ENCODE measurements around the gene AGK. TPM values are rescaled to one million over a fixed set of nuclear protein-coding genes. Genes with fewer than 3 reads are reported as not detected.

The AGK gene
- total and polyA plus RNA-seq, 2 experiments from 2014 or later, result 25.6 to 30.8 TPM

DNA sequence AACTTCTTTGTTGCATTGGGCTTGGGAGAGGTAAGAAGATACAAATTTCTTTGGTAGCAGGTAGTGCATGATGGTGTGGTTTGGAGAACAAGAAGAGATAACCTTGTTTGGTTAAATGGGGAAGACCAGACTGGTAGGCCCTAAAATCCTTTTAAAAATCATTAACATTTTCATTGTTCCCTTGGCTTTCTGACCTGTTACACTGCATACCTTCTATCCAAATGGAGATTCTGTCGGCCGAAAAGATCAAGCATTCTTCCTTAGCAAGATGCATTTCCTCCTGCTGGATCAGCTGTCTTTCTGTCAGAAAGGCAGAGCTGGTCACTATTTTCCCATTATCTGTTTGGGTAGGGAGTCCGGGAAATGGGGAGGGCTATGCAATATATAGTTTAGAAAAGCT lies 33.7 kb downstream of the AGK start:
- Histone ChIP-seq H3K27ac (no peak overlapping the region), H3K27me3 (no peaks in the 10 kb centered on the region), H3K36me3 (no peaks in the 10 kb centered on the region), H3K4me3 (no peak overlapping the region), H3K9me3 (ENCODE audit: low read depth) (no peaks in the 10 kb centered on the region), H3K4me1 (ENCODE audit: low read depth) (no peaks in the 10 kb centered on the region)
- DNase-seq (ENCODE audit: low read depth in 1 of 2, low spot score in 1 of 2), result no peak
- TF ChIP-seq, protein P1, sequence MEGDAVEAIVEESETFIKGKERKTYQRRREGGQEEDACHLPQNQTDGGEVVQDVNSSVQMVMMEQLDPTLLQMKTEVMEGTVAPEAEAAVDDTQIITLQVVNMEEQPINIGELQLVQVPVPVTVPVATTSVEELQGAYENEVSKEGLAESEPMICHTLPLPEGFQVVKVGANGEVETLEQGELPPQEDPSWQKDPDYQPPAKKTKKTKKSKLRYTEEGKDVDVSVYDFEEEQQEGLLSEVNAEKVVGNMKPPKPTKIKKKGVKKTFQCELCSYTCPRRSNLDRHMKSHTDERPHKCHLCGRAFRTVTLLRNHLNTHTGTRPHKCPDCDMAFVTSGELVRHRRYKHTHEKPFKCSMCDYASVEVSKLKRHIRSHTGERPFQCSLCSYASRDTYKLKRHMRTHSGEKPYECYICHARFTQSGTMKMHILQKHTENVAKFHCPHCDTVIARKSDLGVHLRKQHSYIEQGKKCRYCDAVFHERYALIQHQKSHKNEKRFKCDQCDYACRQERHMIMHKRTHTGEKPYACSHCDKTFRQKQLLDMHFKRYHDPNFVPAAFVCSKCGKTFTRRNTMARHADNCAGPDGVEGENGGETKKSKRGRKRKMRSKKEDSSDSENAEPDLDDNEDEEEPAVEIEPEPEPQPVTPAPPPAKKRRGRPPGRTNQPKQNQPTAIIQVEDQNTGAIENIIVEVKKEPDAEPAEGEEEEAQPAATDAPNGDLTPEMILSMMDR (IDR thresholded peaks at IDR 0.05; ENCODE audit: low read depth, low read length), result no peak

DNA sequence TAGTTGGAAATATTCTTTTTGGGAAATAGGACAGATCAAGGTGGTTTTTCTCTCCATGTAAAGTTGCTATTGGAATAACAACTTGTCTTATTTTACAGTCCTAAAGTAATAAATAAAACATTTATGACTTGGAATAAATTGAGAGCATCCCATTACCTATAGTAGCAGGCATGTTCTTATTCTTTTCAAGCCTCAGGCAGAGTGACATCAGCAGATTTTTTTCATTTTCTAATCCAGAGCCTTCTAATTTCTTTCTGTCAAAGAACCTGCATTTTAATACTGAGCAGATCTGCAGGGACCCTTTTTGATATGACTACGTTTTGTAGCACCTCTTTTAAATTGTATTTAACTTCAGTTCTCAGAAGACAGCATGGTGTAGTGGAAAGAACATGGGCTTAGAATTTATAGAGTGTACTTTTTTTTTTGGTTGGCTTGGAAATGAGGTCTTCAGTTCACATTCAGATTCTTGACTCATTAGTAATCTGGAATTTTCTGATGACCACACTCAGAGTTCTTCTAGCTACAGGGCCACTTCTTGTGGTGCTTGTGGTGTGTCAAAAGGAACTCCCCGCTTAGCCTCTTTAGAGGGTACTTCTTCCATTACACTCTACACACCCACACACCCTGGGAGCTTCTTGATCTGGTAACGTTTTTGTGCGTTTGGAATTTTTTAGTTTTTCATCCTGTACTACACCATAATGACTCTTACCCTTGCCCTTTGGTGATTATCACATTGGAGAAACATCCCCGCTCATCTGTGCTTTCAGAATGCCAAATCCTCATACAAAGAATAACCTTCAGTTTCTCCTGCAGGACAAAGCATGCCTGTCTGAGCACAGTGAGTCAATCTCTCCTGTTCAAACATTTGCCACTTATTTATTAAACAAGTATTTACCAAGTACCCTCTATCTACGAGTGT lies 34.6 kb downstream of the AGK start:
- H3K36me3 ChIP-seq, result no peaks in the 10 kb centered on the region
- no peak overlapping the region for H3K27ac ChIP-seq
- TF ChIP-seq, protein P1 (IDR thresholded peaks at IDR 0.05; ENCODE audit: low read depth, low read length), result no peak
- no peaks in the 10 kb centered on the region for H3K9me3 ChIP-seq (ENCODE audit: low read depth)
- no peak overlapping the region for H3K4me3 ChIP-seq
- peak in 1 of 2 donors; percentile 87 for DNase-seq (ENCODE audit: low read depth in 1 of 2, low spot score in 1 of 2)
- H3K4me1 ChIP-seq (ENCODE audit: low read depth), result no peaks in the 10 kb centered on the region
- H3K27me3 ChIP-seq, result no peaks in the 10 kb centered on the region

DNA sequence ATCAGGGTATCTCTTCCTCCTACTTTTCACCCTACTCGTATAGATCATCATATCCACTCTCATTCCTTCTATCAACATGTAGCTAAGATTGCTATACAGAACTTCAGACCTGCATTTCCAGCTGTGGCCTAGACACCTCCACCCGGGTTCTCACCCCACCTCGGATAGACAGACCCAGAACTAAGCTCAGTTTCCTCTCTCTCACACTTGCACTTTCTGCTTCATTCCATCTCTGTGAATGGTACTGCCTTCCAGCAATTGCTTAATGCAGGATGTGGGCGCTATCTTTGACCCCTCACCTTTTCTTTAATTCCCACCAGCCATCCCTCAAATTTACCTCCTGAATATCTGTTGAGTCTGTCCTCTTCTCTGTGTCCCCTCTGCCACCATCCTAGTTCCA lies 35.7 kb downstream of the AGK start:
- no peaks in the 10 kb centered on the region for H3K4me1 ChIP-seq (ENCODE audit: low read depth)
- peak in 1 of 2 donors; percentile 20 for DNase-seq (ENCODE audit: low read depth in 1 of 2, low spot score in 1 of 2)
- H3K36me3 ChIP-seq, result no peaks in the 10 kb centered on the region
- no peak overlapping the region for H3K4me3 ChIP-seq
- no peaks in the 10 kb centered on the region for H3K9me3 ChIP-seq (ENCODE audit: low read depth)
- no peaks in the 10 kb centered on the region for H3K27me3 ChIP-seq
- TF ChIP-seq, protein P1 (IDR thresholded peaks at IDR 0.05; ENCODE audit: low read depth, low read length), result no peak
- H3K27ac ChIP-seq, result no peak overlapping the region

DNA sequence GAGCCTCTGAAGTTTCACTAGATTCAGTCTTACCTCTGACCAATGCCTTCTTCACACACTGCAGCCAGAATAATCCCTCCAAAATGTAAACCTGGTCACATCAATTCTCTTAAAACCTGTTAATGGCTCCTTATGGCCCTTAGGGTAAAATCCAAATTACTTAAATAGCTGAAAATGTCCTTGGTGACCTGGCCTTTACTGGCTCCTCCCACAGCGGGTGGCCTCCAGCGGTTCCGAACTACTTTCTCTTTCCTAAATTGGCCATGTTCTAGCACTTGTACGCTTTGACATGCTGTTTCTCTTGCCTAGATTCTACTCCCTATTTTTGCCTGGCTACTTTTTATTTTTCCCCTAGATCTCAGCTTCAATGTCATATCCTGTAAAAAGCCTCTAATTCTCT lies 36.1 kb downstream of the AGK start:
- no peaks in the 10 kb centered on the region for H3K27me3 ChIP-seq
- no peak for DNase-seq (ENCODE audit: low read depth in 1 of 2, low spot score in 1 of 2)
- no peaks in the 10 kb centered on the region for H3K9me3 ChIP-seq (ENCODE audit: low read depth)
- no peak overlapping the region for H3K27ac ChIP-seq
- no peaks in the 10 kb centered on the region for H3K36me3 ChIP-seq
- no peaks in the 10 kb centered on the region for H3K4me1 ChIP-seq (ENCODE audit: low read depth)
- TF ChIP-seq, protein P1 (IDR thresholded peaks at IDR 0.05; ENCODE audit: low read depth, low read length), result no peak
- H3K4me3 ChIP-seq, result no peak overlapping the region

DNA sequence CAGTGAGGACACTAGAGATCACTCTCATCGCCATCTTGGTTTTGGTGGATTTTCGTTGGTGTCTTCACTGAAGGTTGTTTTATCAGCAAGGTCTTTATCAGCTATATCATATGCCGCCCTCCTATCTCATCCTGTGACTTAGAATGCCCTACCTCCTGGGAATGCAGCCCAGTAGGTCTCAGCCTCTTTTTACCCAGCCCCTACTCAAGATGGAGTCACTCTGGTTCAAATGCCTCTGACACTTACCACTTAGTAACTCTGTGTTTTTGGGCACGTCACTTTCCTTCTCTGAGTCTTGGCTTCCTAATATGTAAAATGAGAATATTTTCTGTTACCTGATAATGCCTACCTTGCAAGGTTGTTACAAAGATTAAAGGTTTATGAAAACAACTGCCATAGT lies 37.7 kb downstream of the AGK start:
- no peaks in the 10 kb centered on the region for H3K9me3 ChIP-seq (ENCODE audit: low read depth)
- H3K27ac ChIP-seq, result no peak overlapping the region
- peaks cover 6% of the 10 kb centered on the region for H3K36me3 ChIP-seq
- no peak overlapping the region for H3K4me3 ChIP-seq
- TF ChIP-seq, protein P1 (IDR thresholded peaks at IDR 0.05; ENCODE audit: low read depth, low read length), result no peak
- H3K27me3 ChIP-seq, result no peaks in the 10 kb centered on the region
- H3K4me1 ChIP-seq (ENCODE audit: low read depth), result no peaks in the 10 kb centered on the region
- no peak for DNase-seq (ENCODE audit: low read depth in 1 of 2, low spot score in 1 of 2)

Measured in cardiac muscle cell (in vitro differentiated cells and primary cell).